Activated CD8-positive, alpha-beta memory T cell treated with anti-CD3 and anti-CD28 coated beads, Interleukin-2, amount 10 ng/mL, durations not matched to agents 7 days and 5 days (primary cell): ENCODE measurements around the gene KIF26B. TPM values are rescaled to one million over a fixed set of nuclear protein-coding genes. Genes with fewer than 3 reads are reported as not detected.

Source experiments
- ATAC-seq: fragments of 150-1000 bp; cut with Tn5 transposase; one replicate; pipeline ENCODE4 v1.10.0; 2021; ENCODE audit warnings: moderate library complexity
- CTCF ChIA-PET: fragments of 350-600 bp; sonication (Branson Sonifier 250); formaldehyde crosslinking; loops from one replicate; lab custom pipeline; 2021; ENCODE audit warnings: antibody characterized with exemption; lab: Charles Lee
- DNase-seq: peaks from one replicate; pipeline ENCODE4 v3.0.0-alpha.2; 2020
- H3K27ac Mint-ChIP-seq: one replicate; pipeline ENCODE4 v1.8.0; 2021; ENCODE audit warnings: mild to moderate bottlenecking, mixed read lengths
- H3K27me3 Mint-ChIP-seq: one replicate; pipeline ENCODE4 v1.8.0; 2021; ENCODE audit warnings: mixed read lengths
- H3K36me3 Mint-ChIP-seq: one replicate; pipeline ENCODE4 v1.8.0; 2021; ENCODE audit warnings: mild to moderate bottlenecking, mixed read lengths
- H3K4me1 Mint-ChIP-seq: one replicate; pipeline ENCODE4 v1.8.0; 2021; ENCODE audit warnings: mixed read lengths
- H3K4me3 Mint-ChIP-seq: one replicate; pipeline ENCODE4 v1.8.0; 2021; ENCODE audit warnings: mild to moderate bottlenecking, moderate library complexity, mixed read lengths
- H3K9me3 Mint-ChIP-seq: one replicate; pipeline ENCODE4 v1.8.0; 2022; ENCODE audit warnings: low read depth, mixed read lengths
- total RNA-seq, 2 experiments: library from RNA; stranded (reverse); gene quantifications; one replicate each; pipeline ENCODE4 v1.2.3, GENCODE V29; 2021

The KIF26B gene
- total RNA-seq, 2 experiments from 2014 or later: 0.28 TPM; not detected in 1

GRCh38 chr1:245516284-245516759 is 361.5 kb downstream of the KIF26B start:
- Mint-ChIP-seq H3K36me3 (no peaks in the 10 kb centered on the region), H3K9me3 (no peaks in the 10 kb centered on the region), H3K4me3 (no peak overlapping the region), H3K4me1 (no peaks in the 10 kb centered on the region), H3K27ac (no peak overlapping the region), H3K27me3 (peaks cover 4% of the 10 kb centered on the region)
- no peak for ATAC-seq
- DNase-seq: no peak
- CTCF ChIA-PET: no interaction called here

- CTCF ChIA-PET: no interaction called here
These were observed 365.8 kb downstream of the KIF26B start for GRCh38 chr1:245520611-245521010.

GRCh38 chr1:245526141-245526540 is 371.4 kb downstream of the KIF26B start:
- ATAC-seq (no peak), DNase-seq (no peak)
- peaks cover 3% of the 10 kb centered on the region for H3K27me3 Mint-ChIP-seq
- CTCF ChIA-PET: no interaction called here
- no peak overlapping the region for H3K4me3 Mint-ChIP-seq
- H3K27ac Mint-ChIP-seq: no peak overlapping the region
- H3K36me3 Mint-ChIP-seq: no peaks in the 10 kb centered on the region
- H3K9me3 Mint-ChIP-seq: no peaks in the 10 kb centered on the region
- H3K4me1 Mint-ChIP-seq: no peaks in the 10 kb centered on the region

More at GRCh38 chr1:245520611-245521010, 365.8 kb downstream of the KIF26B start:
- no peak for DNase-seq
- Mint-ChIP-seq H3K4me3 (no peak overlapping the region), H3K27ac (no peak overlapping the region), H3K4me1 (no peaks in the 10 kb centered on the region), H3K27me3 (no peaks in the 10 kb centered on the region), H3K36me3 (no peaks in the 10 kb centered on the region), H3K9me3 (no peaks in the 10 kb centered on the region)
- no peak for ATAC-seq

GRCh38 chr1:245528258-245528635 is 373.5 kb downstream of the KIF26B start:
- ATAC-seq (no peak), DNase-seq (no peak)
- Mint-ChIP-seq H3K27me3 (peaks cover 3% of the 10 kb centered on the region), H3K9me3 (no peaks in the 10 kb centered on the region), H3K36me3 (no peaks in the 10 kb centered on the region), H3K4me3 (no peak overlapping the region), H3K27ac (no peak overlapping the region), H3K4me1 (no peaks in the 10 kb centered on the region)
- CTCF ChIA-PET: no interaction called here

GRCh38 chr1:245530937-245531336 is 376.2 kb downstream of the KIF26B start:
- no peaks in the 10 kb centered on the region for H3K36me3 Mint-ChIP-seq
- no peaks in the 10 kb centered on the region for H3K4me1 Mint-ChIP-seq
- CTCF ChIA-PET: no interaction called here
- ATAC-seq: no peak
- peaks cover 3% of the 10 kb centered on the region for H3K27me3 Mint-ChIP-seq
- no peaks in the 10 kb centered on the region for H3K9me3 Mint-ChIP-seq
- H3K4me3 Mint-ChIP-seq: no peak overlapping the region
- no peak for DNase-seq
- H3K27ac Mint-ChIP-seq: no peak overlapping the region

GRCh38 chr1:245537992-245538391 is 383.2 kb downstream of the KIF26B start:
- H3K9me3 Mint-ChIP-seq: no peaks in the 10 kb centered on the region
- H3K27me3 Mint-ChIP-seq: peaks cover 3% of the 10 kb centered on the region
- no peak overlapping the region for H3K4me3 Mint-ChIP-seq

GRCh38 chr1:245538671-245539070 is 383.9 kb downstream of the KIF26B start:
- Mint-ChIP-seq H3K36me3 (no peaks in the 10 kb centered on the region), H3K4me3 (no peak overlapping the region), H3K4me1 (no peaks in the 10 kb centered on the region), H3K27ac (no peak overlapping the region), H3K27me3 (peaks cover 3% of the 10 kb centered on the region), H3K9me3 (no peaks in the 10 kb centered on the region)
- DNase-seq: no peak
- ATAC-seq: no peak
- CTCF ChIA-PET: no interaction called here

More at GRCh38 chr1:245537992-245538391, 383.2 kb downstream of the KIF26B start:
- H3K27ac Mint-ChIP-seq: no peak overlapping the region
- H3K4me1 Mint-ChIP-seq: no peaks in the 10 kb centered on the region
- CTCF ChIA-PET: no interaction called here
- DNase-seq: no peak
- no peaks in the 10 kb centered on the region for H3K36me3 Mint-ChIP-seq
- no peak for ATAC-seq

GRCh38 chr1:245541369-245541768 is 386.6 kb downstream of the KIF26B start:
- H3K4me3 Mint-ChIP-seq: no peak overlapping the region
- ATAC-seq: no peak
- CTCF ChIA-PET: no interaction called here
- H3K36me3 Mint-ChIP-seq: no peaks in the 10 kb centered on the region
- H3K4me1 Mint-ChIP-seq: no peaks in the 10 kb centered on the region
- peaks cover 3% of the 10 kb centered on the region for H3K27me3 Mint-ChIP-seq
- H3K27ac Mint-ChIP-seq: no peak overlapping the region
- no peak for DNase-seq
- H3K9me3 Mint-ChIP-seq: no peaks in the 10 kb centered on the region

GRCh38 chr1:245542365-245542764 is 387.6 kb downstream of the KIF26B start:
- Mint-ChIP-seq H3K9me3 (no peaks in the 10 kb centered on the region), H3K4me1 (no peaks in the 10 kb centered on the region), H3K27ac (no peak overlapping the region), H3K36me3 (no peaks in the 10 kb centered on the region), H3K4me3 (no peak overlapping the region), H3K27me3 (peaks cover 3% of the 10 kb centered on the region)
- ATAC-seq (no peak), DNase-seq (no peak)
- CTCF ChIA-PET: no interaction called here

GRCh38 chr1:245544236-245544635 is 389.5 kb downstream of the KIF26B start:
- H3K4me1 Mint-ChIP-seq: no peaks in the 10 kb centered on the region
- CTCF ChIA-PET: no interaction called here
- DNase-seq (no peak), ATAC-seq (no peak)
- no peak overlapping the region for H3K27ac Mint-ChIP-seq
- no peak overlapping the region for H3K4me3 Mint-ChIP-seq
- H3K36me3 Mint-ChIP-seq: no peaks in the 10 kb centered on the region
- H3K27me3 Mint-ChIP-seq: peaks cover 3% of the 10 kb centered on the region
- no peaks in the 10 kb centered on the region for H3K9me3 Mint-ChIP-seq

GRCh38 chr1:245546875-245547274 is 392.1 kb downstream of the KIF26B start:
- CTCF ChIA-PET: no interaction called here
- Mint-ChIP-seq H3K4me3 (no peak overlapping the region), H3K27ac (no peak overlapping the region), H3K36me3 (no peaks in the 10 kb centered on the region), H3K4me1 (no peaks in the 10 kb centered on the region), H3K9me3 (no peaks in the 10 kb centered on the region), H3K27me3 (no peaks in the 10 kb centered on the region)
- ATAC-seq (no peak), DNase-seq (no peak)

GRCh38 chr1:245549996-245550719 is 395.4 kb downstream of the KIF26B start:
- Mint-ChIP-seq H3K9me3 (no peaks in the 10 kb centered on the region), H3K36me3 (no peaks in the 10 kb centered on the region), H3K27ac (no peak overlapping the region), H3K4me1 (no peaks in the 10 kb centered on the region), H3K27me3 (no peaks in the 10 kb centered on the region), H3K4me3 (no peak overlapping the region)
- CTCF ChIA-PET: no interaction called here
- ATAC-seq (no peak), DNase-seq (no peak)

- CTCF ChIA-PET: no interaction called here
- DNase-seq (no peak), ATAC-seq (no peak)
- H3K4me3 Mint-ChIP-seq: no peak overlapping the region
- no peaks in the 10 kb centered on the region for H3K36me3 Mint-ChIP-seq
- no peak overlapping the region for H3K27ac Mint-ChIP-seq
- H3K27me3 Mint-ChIP-seq: no peaks in the 10 kb centered on the region
- no peaks in the 10 kb centered on the region for H3K4me1 Mint-ChIP-seq
- no peaks in the 10 kb centered on the region for H3K9me3 Mint-ChIP-seq
These were observed 395.9 kb downstream of the KIF26B start for GRCh38 chr1:245550720-245551043.

- CTCF ChIA-PET: no interaction called here
- no peaks in the 10 kb centered on the region for H3K36me3 Mint-ChIP-seq
- no peak overlapping the region for H3K4me3 Mint-ChIP-seq
- DNase-seq: no peak
- no peak overlapping the region for H3K27ac Mint-ChIP-seq
- ATAC-seq: no peak
- no peaks in the 10 kb centered on the region for H3K9me3 Mint-ChIP-seq
- H3K27me3 Mint-ChIP-seq: no peaks in the 10 kb centered on the region
- no peaks in the 10 kb centered on the region for H3K4me1 Mint-ChIP-seq
These were observed 396.8 kb downstream of the KIF26B start for GRCh38 chr1:245551536-245551935.
